Stomach (tissue), 4 donors: ENCODE results near the gene ELF4.

Experiments used
- EP300 ChIP-seq: sonication (generic); formaldehyde crosslinking; IDR thresholded peaks from one replicate; pipeline ENCODE4 v1.6.1; 2017; ENCODE audit warnings: antibody characterized with exemption
- POLR2A ChIP-seq, 4 donors: fragments of 450-650 bp; IDR thresholded peaks; one replicate each; pipeline ENCODE4 v1.6.1; 2016; ENCODE audit warnings: antibody characterized with exemption in 4 of 4, control low read depth in 2 of 4, mild to moderate bottlenecking in 1 of 4, moderate library complexity in 1 of 4
- POLR2AphosphoS5 ChIP-seq, 3 donors: sonication (generic); formaldehyde crosslinking; IDR thresholded peaks; one replicate each; pipeline ENCODE4 v1.6.1; 2016; ENCODE audit warnings: antibody characterized with exemption in 3 of 3
- TF ChIP-seq, protein P1 (sequence below), 7 experiments: fragments of 450-650 bp in 4 of 7; fragments of 200-600 bp in 3 of 7; sonication (generic) in 3 of 7; IDR thresholded peaks; one replicate each; pipeline ENCODE4 v1.5.1; 2016 to 2019; ENCODE audit warnings: antibody characterized with exemption in 7 of 7, control low read depth in 2 of 7, mild to moderate bottlenecking in 1 of 7

- no peak for TF ChIP-seq POLR2A (IDR thresholded peaks at IDR 0.05)
- TF ChIP-seq, protein P1, sequence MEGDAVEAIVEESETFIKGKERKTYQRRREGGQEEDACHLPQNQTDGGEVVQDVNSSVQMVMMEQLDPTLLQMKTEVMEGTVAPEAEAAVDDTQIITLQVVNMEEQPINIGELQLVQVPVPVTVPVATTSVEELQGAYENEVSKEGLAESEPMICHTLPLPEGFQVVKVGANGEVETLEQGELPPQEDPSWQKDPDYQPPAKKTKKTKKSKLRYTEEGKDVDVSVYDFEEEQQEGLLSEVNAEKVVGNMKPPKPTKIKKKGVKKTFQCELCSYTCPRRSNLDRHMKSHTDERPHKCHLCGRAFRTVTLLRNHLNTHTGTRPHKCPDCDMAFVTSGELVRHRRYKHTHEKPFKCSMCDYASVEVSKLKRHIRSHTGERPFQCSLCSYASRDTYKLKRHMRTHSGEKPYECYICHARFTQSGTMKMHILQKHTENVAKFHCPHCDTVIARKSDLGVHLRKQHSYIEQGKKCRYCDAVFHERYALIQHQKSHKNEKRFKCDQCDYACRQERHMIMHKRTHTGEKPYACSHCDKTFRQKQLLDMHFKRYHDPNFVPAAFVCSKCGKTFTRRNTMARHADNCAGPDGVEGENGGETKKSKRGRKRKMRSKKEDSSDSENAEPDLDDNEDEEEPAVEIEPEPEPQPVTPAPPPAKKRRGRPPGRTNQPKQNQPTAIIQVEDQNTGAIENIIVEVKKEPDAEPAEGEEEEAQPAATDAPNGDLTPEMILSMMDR (IDR thresholded peaks at IDR 0.05), result no peak
- no peak for TF ChIP-seq POLR2AphosphoS5 (IDR thresholded peaks at IDR 0.05)
- TF ChIP-seq EP300, result no peak
Measured at GRCh38 chrX:130048686-130049222, 61.5 kb downstream of the ELF4 start.
